Ishikawa (cell line): ENCODE measurements around the gene MYO16.

Source experiments
- CEBPB ChIP-seq: IDR thresholded peaks from 2 replicates; pipeline ENCODE4 v1.6.1; 2012
- EP300 ChIP-seq: IDR thresholded peaks from 2 replicates; pipeline ENCODE4 v1.6.1; 2012; ENCODE audit warnings: borderline replicate concordance
- TAF1 ChIP-seq: IDR thresholded peaks from 2 replicates; pipeline ENCODE4 v1.6.1; 2012; ENCODE audit warnings: low read depth, mild to moderate bottlenecking
- TCF12 ChIP-seq: IDR thresholded peaks from 2 replicates; pipeline ENCODE4 v1.6.1; 2012; ENCODE audit warnings: low read depth
- TEAD4 ChIP-seq: IDR thresholded peaks from 2 replicates; pipeline ENCODE4 v1.6.1; 2012
- YY1 ChIP-seq: IDR thresholded peaks from 2 replicates; pipeline ENCODE4 v1.6.1; 2012; ENCODE audit warnings: low read depth
- ZBTB7A ChIP-seq: IDR thresholded peaks from 2 replicates; pipeline ENCODE4 v1.6.1; 2012; ENCODE audit warnings: low read depth
- TF ChIP-seq, protein P1 (sequence below): IDR thresholded peaks from 2 replicates; pipeline ENCODE4 v1.6.1; 2012
- TF ChIP-seq, protein P2 (sequence below): IDR thresholded peaks from 2 replicates; pipeline ENCODE4 v1.6.1; 2012

DNA sequence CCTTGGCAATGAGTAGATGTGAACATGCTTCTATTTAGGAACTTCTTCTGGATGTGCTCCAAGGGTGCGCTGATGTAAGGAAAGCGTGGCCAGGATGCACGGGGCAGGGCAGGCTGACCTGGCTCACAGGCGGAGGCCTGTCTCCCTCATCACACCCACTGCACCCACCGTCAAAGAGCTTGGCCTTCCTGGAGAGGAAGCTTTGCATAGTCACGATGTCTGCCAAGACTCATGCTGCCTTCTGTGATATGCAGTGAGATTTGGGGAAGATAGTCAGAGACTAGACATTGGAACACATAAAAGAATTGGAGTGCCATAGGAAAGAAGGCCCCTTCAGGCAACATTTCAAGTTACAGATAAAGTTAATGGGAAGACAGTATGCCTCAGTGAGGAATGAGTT, 82.0 kb downstream of the MYO16 start:
- no peak for TF ChIP-seq YY1
- no peak for TF ChIP-seq ZBTB7A
- TF ChIP-seq TAF1, result no peak
- no peak for TF ChIP-seq CEBPB
- TF ChIP-seq EP300, result no peak
- TF ChIP-seq, protein P1, sequence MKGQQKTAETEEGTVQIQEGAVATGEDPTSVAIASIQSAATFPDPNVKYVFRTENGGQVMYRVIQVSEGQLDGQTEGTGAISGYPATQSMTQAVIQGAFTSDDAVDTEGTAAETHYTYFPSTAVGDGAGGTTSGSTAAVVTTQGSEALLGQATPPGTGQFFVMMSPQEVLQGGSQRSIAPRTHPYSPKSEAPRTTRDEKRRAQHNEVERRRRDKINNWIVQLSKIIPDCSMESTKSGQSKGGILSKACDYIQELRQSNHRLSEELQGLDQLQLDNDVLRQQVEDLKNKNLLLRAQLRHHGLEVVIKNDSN, result no peak
- TF ChIP-seq TEAD4, result no peak
- TF ChIP-seq, protein P2, sequence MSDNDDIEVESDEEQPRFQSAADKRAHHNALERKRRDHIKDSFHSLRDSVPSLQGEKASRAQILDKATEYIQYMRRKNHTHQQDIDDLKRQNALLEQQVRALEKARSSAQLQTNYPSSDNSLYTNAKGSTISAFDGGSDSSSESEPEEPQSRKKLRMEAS, result no peak
- TF ChIP-seq TCF12, result no peak
